Activated CD8-positive, alpha-beta memory T cell treated with anti-CD3 and anti-CD28 coated beads for 1 hour (primary cell): ENCODE measurements around the gene MTFP1.
"Not testable (repeated sequence)": the region's sequence is repeated elsewhere in the genome, so short reads cannot be mapped to it uniquely, and the experiment has no call there.

Source experiments
- DNase-seq, 2 donors: peaks; one replicate each; pipeline ENCODE4 v3.0.0-alpha.2; 2020; ENCODE audit warnings: low read depth in 1 of 2; ENCODE audit errors: extremely low read depth in 1 of 2

The MTFP1 gene

DNA sequence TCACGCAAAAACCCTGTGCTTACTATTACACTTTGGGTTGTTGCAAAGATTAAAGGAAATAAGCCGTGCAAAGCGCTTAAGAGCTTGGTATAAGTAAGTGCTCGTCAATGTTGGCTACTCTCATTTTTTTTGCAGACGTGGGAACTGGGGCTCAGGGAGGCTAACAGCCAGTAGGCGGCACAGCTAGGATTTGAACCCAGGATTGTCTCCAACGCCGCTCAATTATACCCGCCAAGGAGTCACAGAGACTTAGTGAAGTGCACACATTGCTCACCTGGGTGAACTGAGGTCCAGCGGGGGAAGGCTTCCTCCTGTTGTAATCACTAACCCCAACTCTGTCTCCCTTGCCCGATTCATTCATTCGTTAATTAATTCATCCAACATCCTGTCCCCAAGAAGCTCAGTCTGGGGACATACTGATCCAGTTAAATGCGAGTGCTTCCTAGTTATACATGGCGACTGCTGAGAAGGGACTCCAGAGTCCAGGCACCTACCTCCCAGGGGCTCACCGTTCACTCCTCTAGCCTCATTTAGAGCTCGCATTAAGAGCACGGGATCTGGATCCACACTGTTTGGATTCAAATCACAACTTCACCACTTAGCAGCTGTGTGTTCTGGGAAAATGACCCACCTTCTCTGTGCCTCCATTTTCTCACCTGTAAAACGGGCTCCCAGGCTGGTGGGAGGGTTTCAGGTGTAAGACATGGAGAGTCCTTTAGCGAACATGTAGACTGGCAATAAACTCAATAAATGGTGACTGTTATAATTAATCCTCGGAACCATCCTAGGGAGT is 838 bp upstream of the MTFP1 start:
- no peak for DNase-seq

DNA sequence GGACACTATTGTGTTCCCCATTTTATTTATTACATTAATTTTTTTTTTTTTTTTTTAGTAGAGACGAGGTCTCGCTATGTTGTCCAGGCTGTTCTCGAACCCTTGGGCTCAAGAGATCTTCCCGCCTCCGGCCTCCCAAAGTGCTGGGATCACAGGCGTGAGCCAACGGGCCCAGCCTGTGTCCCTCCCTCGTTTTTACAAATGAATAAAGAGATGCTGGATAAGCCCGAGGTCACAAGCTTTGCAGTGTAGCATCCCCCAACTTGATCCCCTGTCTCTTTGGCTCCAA is 297 bp upstream of the MTFP1 start:
- DNase-seq, result no peak

DNA sequence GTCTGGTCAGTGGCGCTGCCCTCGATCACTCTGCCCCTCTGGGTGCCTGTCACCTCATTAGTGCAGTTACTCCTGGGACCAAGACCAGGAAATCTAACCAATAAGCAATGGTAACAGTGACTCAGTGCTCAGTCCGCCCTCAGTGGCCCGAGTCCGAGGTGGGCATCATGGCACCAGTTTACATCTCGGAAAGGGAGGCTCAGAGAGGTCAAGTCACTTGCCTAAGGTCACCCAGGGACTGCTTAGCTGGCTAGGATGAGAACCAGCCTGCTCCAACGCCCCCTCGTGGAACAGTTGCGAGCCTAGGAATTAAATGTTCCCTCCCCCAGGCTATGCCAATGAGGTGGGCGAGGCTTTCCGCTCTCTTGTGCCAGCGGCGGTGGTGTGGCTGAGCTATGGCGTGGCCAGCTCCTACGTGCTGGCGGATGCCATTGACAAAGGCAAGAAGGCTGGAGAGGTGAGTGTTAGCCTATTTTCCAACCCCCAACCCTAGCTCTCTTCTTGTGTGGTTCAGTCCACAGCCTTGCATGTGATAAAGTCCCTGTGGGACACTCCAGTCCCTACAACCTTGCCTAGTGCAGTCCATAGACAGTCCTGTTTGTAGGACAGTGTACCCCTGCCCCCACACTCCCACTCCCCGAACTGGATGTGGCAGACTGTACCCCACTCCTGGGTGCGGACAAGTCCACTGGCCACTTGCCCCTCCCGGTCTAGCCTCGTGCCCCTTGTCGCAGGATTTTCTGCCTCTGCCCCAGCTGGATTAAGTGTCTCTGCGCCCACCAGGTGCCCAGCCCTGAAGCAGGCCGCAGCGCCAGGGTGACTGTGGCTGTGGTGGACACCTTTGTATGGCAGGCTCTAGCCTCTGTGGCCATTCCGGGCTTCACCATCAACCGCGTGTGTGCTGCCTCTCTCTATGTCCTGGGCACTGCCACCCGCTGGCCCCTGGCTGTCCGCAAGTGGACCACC is 1.1 kb downstream of the MTFP1 start:
- peak; percentile 72 to 85 for DNase-seq

DNA sequence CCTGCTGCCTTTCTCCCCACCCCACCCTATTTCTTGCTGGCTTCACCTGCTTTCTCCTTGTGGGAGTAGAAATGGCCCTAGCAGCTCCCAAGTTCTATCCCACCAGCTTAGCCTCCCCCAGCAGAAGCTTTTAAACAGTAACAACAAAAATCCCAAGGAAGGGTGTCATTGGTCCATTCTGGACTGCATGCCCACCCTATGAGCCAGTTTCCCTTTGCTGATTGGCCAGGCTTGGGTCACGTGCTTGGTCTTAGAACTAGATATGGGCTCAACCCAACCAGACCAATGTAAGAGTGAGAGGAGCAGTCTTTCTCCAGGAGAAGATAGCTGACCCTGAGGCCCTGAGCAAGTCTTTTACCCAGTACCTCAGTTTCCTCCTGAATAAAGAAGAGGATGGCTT is 2.3 kb downstream of the MTFP1 start:
- DNase-seq, result no peak

DNA sequence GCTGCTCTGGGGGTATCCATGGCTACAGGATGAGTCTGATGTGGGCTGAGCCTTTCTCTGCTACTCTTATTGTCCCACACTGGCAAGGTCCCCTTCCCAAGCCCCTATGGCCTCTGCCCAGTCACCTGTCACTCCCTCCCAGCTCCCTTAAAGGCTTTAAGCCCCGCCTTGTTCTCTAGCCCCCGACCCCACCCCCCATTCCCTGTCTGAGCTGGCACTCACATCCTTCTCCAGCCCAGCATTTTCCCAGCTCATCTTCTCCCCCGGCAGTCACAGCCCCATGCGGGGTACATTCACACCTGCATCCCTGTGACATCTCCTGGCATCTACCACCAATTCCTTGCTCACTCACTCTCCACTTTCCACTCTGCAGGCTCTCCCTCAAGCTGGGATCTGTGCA is 4.3 kb downstream of the MTFP1 start:
- no peak for DNase-seq

DNA sequence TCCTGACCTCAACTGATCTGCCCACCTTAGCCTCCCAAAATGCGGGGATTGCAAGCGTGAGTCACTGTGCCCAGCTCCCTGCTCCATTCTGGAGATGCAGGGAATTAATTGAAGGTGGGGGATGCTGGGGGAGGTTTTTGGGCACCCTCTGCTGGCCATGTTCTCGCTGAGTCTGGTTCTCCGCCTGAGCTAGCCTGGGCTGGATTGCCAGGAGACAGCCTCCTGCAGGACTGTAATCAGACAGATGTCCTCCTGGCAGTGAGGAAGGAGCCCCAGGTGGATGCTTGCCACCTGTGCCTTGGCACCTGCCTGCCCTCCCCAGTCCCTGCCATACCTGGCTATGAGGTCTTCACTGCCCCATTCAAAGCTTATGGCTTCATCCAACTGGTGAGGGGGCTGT is 5.4 kb downstream of the MTFP1 start:
- no peak for DNase-seq

DNA sequence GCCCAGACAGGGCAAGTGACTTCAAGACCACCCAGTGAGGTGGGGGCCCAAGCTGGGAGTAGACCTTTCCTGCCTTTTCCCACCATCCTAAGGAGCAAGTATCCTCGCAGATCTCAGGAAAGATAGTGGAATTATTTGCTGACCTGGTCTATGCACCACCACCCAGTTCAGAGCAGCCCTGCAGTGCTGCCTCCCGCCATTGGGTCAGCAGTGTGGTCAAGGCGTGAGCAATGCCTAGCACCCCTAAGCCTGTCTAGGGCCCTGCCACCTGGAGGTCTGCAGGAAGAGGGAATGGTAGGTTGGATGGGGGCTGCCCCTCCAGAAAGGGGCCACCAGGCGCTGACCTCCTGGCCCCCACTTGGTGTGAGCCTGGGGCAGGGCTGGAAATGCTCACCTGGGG is 6.5 kb downstream of the MTFP1 start:
- DNase-seq, result no peak

DNA sequence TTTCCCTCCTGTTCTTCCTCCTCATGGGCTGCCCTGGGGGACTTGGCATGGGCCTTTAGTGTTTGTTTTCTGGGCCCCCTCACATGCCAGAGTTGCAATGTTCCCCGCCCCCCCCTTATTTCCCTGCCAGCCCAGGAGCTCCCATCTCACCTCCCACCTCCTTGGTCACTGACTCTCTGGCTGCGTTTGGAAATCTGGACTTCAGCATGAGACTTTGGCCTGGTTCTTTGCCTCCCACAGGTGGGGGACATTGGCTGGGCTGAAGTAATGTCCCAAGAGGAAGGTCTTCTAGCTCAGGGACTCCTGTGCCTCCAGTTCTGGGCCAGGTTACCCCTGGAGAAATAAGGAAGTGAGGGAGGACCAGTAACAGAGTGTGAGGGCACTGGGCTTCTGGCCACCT is 7.0 kb downstream of the MTFP1 start:
- DNase-seq, result no peak

DNA sequence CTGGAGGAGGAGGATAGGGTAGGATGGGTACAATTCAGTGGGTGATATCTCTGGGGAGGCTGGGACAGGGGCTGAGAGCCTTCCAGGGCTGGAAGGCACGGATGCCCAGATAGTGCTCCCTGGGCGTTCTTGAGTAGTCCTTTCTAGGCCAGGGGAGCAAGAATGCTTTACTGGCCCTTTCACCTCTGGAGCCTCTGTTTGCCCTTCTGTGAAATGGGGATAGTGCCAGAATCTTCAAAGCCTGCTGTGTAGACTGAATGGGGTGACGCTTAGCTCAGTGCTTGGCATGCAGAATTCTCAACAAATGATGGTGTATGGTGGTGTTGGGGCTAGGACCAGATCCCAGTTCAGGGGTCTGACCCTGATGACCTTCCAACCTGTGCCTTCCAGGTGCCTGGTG is 7.7 kb downstream of the MTFP1 start:
- DNase-seq, result no peak

DNA sequence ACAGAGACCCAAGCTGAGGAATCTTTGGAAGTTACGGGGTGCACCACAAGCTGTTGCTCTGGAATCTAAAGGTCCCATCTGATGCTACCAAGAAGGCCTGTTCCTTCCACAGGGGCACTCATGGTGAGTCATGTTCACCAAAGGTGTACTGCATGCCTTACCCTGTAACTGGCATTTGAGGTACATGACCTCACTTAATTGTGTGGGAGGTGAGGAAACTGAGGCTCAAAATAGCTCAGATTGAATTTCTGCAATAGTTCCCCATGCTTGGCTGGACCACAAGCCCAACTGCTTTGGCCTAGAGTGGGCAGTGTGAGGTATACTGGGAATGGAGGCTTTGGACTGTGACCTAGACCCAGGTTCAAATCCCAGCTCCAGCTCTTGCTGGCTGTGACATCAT is 8.2 kb downstream of the MTFP1 start:
- no peak for DNase-seq

DNA sequence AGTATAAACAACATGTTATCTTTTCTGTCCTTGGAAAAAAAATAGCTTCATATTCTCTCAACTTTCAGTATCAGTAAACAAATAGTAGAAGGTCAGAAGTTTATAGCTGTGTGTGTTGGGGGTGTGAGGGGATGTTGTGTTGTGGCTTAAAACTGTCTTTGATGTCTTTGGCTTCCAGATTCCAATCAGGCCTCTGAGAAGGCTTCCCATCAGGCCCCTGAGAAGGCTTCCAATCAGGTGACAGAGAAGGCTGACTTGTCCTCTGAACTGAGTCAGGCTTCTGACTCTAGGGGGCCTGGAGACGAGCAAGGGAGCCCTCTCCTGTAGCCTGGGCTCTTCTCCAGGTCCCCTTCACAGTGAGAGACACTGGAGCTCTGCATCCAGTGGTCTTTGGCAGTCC is 9.3 kb downstream of the MTFP1 start:
- no peak for DNase-seq

DNA sequence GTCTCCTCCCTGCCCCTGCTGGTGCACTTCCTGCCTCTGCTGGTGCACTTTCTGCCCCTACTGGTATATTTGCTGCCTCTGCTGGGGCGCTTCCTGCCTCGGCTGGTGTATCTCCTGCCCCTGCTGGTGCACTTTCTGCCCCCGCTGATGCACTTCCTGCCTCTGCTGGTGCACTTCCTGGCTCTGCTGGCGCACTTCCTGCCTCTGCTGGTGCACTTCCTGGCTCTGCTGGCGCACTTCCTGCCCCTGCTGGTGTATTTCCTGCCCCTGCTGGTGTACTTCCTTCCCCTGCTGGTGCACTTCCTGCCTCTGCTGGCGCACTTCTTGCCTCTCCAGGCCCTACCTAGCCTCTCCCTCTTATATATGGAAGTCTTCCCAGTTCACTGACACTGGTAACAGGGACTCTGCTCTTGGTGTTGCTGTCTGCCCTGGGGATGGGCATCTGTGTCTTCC is 10.1 kb downstream of the MTFP1 start:
- DNase-seq, result peak; percentile 57 to 94

DNA sequence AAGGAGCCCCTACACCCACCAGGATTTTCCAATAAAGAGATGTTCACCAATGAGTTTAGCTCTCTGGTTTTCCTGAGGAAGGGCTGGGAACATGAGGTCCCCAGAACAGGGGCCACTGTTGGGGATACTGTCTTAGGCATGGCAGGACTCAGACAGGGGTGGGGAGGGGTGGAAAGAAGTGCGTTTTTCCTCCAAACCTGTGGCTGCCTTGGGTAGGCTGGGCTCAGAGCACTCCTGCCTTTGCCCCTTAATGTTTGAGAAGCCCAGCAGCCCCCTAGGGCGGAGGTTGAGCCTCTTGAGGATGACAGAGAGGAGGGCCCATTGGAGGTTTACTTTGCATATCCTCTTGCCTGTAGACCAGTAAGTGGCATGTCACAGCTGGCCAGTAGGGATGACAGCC is 10.6 kb downstream of the MTFP1 start:
- no peak for DNase-seq

DNA sequence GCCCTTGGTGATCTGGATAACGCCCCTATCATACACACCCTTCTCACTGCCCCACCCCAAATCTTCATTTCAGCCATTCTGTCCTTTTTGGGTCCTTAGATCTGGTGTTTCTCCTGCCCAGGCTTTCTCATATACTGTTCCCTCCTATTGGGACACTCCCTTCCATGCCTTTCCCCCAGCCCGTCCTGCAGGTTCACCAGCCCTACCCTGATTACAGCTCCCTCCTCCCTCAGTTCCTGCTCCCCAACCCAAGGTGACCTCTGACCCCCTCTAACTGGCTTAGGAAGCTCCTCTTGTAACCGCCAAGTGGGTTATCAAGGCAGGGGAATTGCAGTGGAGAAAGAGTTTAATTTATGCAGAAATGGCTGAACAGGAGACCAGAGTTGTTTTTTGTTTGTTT is 13.0 kb downstream of the MTFP1 start:
- DNase-seq, result no peak

DNA sequence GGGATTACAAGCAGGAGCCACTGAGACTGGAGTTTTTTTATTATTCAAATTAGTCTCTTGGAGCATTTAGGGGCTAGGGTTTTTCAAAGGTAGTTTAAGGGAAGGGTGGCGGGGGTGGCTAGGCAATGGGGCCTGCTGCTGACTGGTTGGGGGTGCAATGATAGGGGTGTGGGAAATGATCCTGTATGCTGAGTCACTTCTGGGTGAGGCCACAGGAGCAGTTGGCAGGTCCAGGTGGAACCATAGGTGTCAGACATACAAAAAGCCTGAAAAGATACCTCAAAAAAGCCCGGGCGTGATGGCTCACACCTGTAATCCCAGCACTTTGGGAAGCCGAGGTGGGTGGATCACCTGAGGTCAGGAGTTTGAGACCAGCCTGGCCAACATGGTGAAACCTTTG is 13.7 kb downstream of the MTFP1 start:
- DNase-seq, result no peak

DNA sequence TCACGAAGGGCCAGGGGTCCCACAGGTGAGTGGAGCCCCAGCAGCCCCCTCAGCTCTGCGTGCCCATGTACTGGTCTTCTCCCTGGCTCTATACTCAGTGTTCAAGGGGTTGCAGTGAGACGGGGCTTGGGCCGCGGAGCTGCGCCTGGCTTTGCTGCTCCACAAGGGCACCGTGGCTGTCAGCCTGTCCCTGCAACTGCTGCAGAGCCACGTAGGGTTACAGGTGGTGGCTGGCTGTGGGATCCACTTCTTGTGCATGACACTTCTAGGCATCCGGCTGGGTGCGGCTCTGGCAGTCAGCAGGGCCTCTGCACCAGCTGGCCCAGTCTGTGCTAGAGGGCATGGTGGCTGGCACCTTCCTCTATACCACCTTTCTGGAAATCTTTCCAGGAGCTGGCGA is 14.3 kb downstream of the MTFP1 start:
- DNase-seq, result no peak

DNA sequence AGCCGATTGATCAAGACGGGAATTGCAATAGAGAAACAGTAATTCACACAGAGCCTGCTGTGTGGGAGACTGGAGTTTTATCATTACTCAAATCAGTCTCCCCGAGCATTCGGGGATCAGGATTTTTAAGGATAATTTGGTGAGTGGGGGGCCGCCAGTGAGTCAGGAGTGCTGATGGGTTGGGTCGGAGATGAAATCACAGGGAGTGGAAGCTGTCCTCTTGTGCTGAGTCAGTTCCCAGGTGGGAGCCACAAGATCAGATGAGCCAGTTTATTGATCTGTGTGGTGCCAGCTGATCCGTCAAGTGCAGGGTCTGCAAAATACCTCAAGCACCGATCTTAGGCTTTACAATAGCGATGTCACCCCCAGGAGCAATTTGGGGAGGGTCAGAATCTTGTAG is 15.5 kb downstream of the MTFP1 start:
- DNase-seq, result no peak

DNA sequence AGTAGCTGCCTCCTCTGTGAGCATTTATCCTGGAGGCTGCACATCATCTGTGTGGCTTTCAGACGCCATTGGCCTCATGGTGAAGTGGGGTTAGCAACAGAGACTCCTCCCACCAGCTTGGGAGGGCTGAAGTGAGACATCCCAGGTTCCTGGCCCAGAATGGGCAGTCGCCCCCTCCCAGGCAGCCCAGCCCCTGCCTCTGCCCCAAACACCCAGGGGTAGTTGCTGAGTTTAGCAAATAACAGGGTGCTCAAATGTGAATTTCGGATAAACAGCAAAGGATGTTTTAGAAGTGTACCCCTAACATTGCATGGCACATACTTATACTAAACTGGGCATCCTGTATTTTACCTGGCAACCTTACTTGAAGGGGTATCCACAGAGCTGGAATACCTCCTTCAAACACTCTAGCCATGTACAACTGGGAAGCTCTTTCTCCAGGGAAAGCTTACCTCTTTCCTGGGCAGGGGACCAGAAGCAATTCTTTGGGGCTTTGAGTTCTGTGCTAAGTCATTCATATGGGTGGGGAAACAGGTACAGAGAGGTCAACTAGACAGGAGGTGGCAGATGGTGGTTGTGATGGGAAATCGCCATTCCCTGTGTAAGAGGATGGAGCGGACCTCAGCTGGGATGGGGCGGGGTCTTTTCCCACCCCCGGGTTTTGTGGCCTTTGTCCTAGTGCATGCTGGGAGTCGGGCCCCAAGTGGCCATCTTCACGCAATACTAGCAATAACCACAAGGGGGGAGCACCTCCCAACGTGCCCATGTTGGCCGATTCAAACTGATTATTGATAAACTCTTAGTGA is 19.3 kb downstream of the MTFP1 start:
- DNase-seq, result no peak

DNA sequence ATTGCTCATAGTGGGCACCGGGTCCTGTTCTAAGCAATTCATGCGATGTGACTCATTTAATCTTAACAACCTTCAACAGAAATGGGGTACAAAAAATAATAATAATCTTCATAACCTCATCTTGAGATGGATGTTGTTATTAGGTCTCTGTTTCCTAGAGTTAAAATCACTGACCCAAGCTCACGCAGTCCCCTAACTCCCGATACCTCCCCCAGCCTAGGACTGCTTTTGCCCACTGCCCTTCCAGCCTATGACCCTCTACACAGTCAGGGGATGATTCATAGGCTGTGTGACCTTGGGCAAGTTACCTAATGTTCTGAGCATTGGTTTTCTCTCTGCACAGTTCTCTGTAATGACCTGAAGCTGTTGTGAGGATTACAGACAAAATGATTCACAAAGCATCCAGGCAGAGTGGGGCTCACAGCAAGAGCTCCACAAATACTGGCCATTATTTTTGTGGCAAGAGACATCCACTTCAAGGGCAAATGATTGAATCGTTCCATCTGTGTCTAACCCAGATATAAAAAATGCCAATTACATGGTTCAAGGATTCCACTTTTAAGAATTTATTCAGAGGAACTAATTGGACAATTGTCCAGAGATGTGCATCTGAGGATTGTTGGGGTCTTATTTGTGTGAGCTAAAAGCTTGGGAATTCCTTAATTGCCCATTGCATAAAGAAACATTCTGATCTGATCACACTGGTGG is 20.0 kb downstream of the MTFP1 start:
- DNase-seq, result no peak

DNA sequence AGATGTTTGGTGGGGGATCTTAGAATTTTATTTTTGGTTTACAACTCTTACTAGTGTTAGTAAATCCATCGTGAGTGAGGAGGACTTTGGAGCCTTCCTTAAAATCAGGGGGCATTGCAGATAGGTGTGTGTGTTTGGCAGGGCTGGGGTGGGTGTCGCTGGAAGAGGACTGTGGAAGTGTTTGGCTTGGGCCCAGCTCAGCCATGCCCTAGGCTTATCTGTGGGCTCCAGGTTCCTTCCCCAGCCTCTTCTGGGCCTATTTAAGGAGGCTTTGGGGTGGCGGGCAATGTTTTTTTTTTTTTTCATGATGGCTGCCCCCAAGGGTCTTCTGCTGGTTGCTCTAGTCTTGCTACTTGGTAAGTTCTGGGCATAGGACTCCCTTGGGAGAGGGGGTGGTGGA is 22.1 kb downstream of the MTFP1 start:
- DNase-seq, result no peak

DNA sequence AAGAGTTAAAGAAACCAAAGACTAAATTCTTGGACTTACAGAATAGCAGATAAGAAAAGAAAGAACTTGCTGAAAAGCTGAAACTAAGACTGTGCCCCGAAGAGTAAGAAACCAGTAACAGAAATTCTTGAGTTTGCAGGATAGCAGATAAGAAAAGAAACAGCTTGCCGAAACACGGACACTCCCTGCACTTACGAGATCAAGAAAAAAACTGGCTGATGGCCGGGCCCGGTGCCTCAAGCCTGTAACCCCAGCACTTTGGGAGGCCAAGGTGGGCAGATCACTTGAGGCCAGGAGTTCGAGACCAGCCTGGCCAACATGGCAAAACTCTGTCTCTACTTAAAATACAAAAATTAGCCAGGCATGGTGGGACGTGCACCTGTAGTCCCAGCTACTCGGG is 25.9 kb downstream of the MTFP1 start:
- DNase-seq, result not testable (repeated sequence)
